Ovary (tissue), 9 donors: ENCODE data around the gene MSMP. TPM values are rescaled to one million over a fixed set of nuclear protein-coding genes. Genes with fewer than 3 reads are reported as not detected.

Experiments
- DNase-seq, 5 donors: peaks; one replicate each; pipeline ENCODE4 v3.0.0-alpha.2; 2019 to 2020
- H3K27ac ChIP-seq, 2 donors: fragments of 200-600 bp; one replicate each; pipeline versions ENCODE4 v1.5.1 to v1.8.0; 2019 to 2022
- H3K27me3 ChIP-seq: fragments of 200-600 bp; one replicate; pipeline ENCODE4 v1.8.0; 2022
- H3K36me3 ChIP-seq: fragments of 200-600 bp; sonication (generic); one replicate; pipeline ENCODE4 v1.5.1; 2019
- H3K4me1 ChIP-seq: one replicate; pipeline ENCODE4 v1.8.1; 2013; ENCODE audit warnings: mild to moderate bottlenecking, moderate library complexity; ENCODE audit not compliant: insufficient read depth
- H3K4me3 ChIP-seq: fragments of 200-600 bp; sonication (generic); one replicate; pipeline ENCODE4 v1.5.1; 2017
- H3K9me3 ChIP-seq, 2 donors: fragments of 200-600 bp in 1 of 2; sonication (generic) in 1 of 2; one replicate each; pipeline versions ENCODE4 v1.5.1 to v1.8.1; 2013 to 2019; ENCODE audit warnings: mild to moderate bottlenecking in 1 of 2, moderate library complexity in 1 of 2
- CTCF ChIP-seq, 3 donors: fragments of 450-650 bp in 2 of 3; fragments of 200-600 bp in 1 of 3; IDR thresholded peaks; one replicate each; pipeline versions ENCODE4 v1.5.1 to v1.8.0; 2016 to 2022; ENCODE audit warnings: antibody characterized with exemption in 3 of 3, mild to moderate bottlenecking in 1 of 3
- EP300 ChIP-seq: sonication (generic); formaldehyde crosslinking; IDR thresholded peaks from one replicate; pipeline ENCODE4 v1.6.1; 2017; ENCODE audit warnings: antibody characterized with exemption
- POLR2A ChIP-seq: fragments of 450-650 bp; IDR thresholded peaks from one replicate; pipeline ENCODE4 v1.6.1; 2017; ENCODE audit warnings: antibody characterized with exemption, mild to moderate bottlenecking, moderate library complexity
- WGBS, 3 donors: extraction: QIAGEN DNeasy Blood & Tissue Kit in 1 of 3; methylation state at CpG; one replicate each; pipeline versions ENCODE4 v1.1.5 to v1.1.7; 2013 to 2017; 5-methylcytosine and 5-hydroxymethylcytosine counted together
- intact Hi-C, 4 donors: fragments of 100-400 bp; cut with DNase I; formaldehyde crosslinking; loops; one replicate each; pipeline versions ENCODE4 v1.11.0 to v1.15.1; 2022 to 2023
- polyA plus RNA-seq, 2 donors: library from polyadenylated mRNA; stranded (reverse); fragments of 200-250 nt in 1 of 2; fragments of 350-450 nt in 1 of 2; fragmentation: Illumina TruSeq in 1 of 2; extraction: RNeasy Lipid Tissue Mini Kit (QIAGEN cat#74804) in 1 of 2; gene quantifications; one replicate each; pipeline ENCODE4 v1.2.3, GENCODE V29; 2013 to 2014
- total RNA-seq, 7 donors: library from RNA; depleted of rRNA in 2 of 7; stranded (reverse); fragments of >200 nt in 2 of 7; fragmentation: NEBNext Ultra II Directional in 3 of 7; extraction: Animal tissue kit (Norgen Biotek cat#: 25700) in 3 of 7; gene quantifications; one replicate each; pipeline versions ENCODE4 v1.1.0 to v1.2.4, GENCODE V29; 2016 to 2023
- donor health status: DM: no; HTN: no; CAD: no; lungs with moderate emphysema.
- donor health status: DM: no; HTN: no; CAD: no.
- donor health status: Bipolar disorder and iron deficiency.
- donor health status: DM: yes; HTN: yes; CAD: no.
- donor health status: DM: no; HTN: no; CAD: no.
- donor health status: DM: yes; HTN: yes; CAD: no.

Gene MSMP
- total and polyA plus RNA-seq, 9 donors: 0.40 to 4.4 (median 0.41) TPM; not detected in 6

GRCh38 chr9:35743452-35743851 is 10.6 kb downstream of the MSMP start:
- intact Hi-C loops: no loop called here
- Histone ChIP-seq H3K36me3 (no peaks in the 10 kb centered on the region), H3K4me1 (peaks cover 18% of the 10 kb centered on the region)

DNA sequence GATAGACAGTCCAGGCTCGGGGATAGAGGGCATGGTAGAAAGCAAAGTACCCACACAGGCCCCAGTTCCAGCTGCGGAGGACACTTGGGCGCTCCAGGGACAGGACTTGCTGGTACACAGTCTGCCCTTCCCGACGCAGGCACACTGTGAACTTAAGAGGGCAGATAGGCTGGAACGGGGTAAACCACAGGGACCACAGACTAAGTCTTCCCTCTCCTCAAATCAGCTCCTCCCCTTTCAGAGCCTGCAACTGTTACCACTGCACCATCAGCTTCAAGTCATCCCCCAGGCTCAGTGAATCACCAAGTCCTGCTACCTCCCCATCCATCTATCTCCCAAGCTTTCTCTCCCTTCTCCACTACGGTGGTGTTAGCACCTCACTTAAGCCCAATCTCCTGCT is 12.3 kb downstream of the MSMP start:
- no peak overlapping the region for H3K27ac ChIP-seq

More at GRCh38 chr9:35743452-35743851, 10.6 kb downstream of the MSMP start:
- 75 to 78% (median 76%) methylated on average over 2 of the region's 2 CpGs for WGBS, 3 donors
- Histone ChIP-seq H3K27ac (no peak overlapping the region), H3K27me3 (no peaks in the 10 kb centered on the region), H3K9me3 (no peaks in the 10 kb centered on the region), H3K4me3 (no peak overlapping the region)
- DNase-seq: no peak
- TF ChIP-seq CTCF (IDR thresholded peaks at IDR 0.05) (no peak), EP300 (no peak), POLR2A (no peak)

GRCh38 chr9:35740243-35740642 is 13.8 kb downstream of the MSMP start:
- 80 to 86% (median 83%) methylated on average over 6 of the region's 6 CpGs for WGBS, 3 donors
- H3K27ac ChIP-seq: no peak overlapping the region
- no peaks in the 10 kb centered on the region for H3K4me1 ChIP-seq
- intact Hi-C loops: no loop called here
- TF ChIP-seq CTCF (IDR thresholded peaks at IDR 0.05) (no peak), POLR2A (no peak), EP300 (no peak)
- DNase-seq: no peak
- H3K27me3 ChIP-seq: no peaks in the 10 kb centered on the region
- H3K4me3 ChIP-seq: no peak overlapping the region
- H3K9me3 ChIP-seq: no peaks in the 10 kb centered on the region
- H3K36me3 ChIP-seq: no peaks in the 10 kb centered on the region

More for the DNA sequence above, 12.3 kb downstream of the MSMP start:
- no peak for TF ChIP-seq CTCF (IDR thresholded peaks at IDR 0.05)
- TF ChIP-seq POLR2A: no peak
- no peak for TF ChIP-seq EP300
- Histone ChIP-seq H3K27me3 (no peaks in the 10 kb centered on the region), H3K4me1 (peaks cover 5% of the 10 kb centered on the region), H3K4me3 (no peak overlapping the region), H3K9me3 (no peaks in the 10 kb centered on the region), H3K36me3 (no peaks in the 10 kb centered on the region)
- DNase-seq: no peak
- intact Hi-C loops: no loop called here
- WGBS, 3 donors: 84 to 91% (median 85%) methylated on average over 7 of the region's 7 CpGs

- no peak overlapping the region for H3K27ac ChIP-seq
- TF ChIP-seq POLR2A (no peak), EP300 (no peak), CTCF (IDR thresholded peaks at IDR 0.05) (no peak)
- no peak overlapping the region for H3K4me3 ChIP-seq
- H3K27me3 ChIP-seq: no peaks in the 10 kb centered on the region
- H3K4me1 ChIP-seq: no peaks in the 10 kb centered on the region
- 77 to 89% (median 81%) methylated on average over 7 of the region's 7 CpGs for WGBS, 3 donors
- no peaks in the 10 kb centered on the region for H3K9me3 ChIP-seq
- no peak for DNase-seq
- H3K36me3 ChIP-seq: no peaks in the 10 kb centered on the region
- intact Hi-C loops: loop anchor here in 1 of 4 donors (5.0 kb wide), 1 partner anchor 73 kb away; the partner anchor contains the start of gene SPAG8
These were observed 15.2 kb downstream of the MSMP start for GRCh38 chr9:35738924-35739323.
